GM04503 (cell line): ENCODE measurements around the gene GLP1R.
A peak's percentile ranks its signal among the peaks of the same experiment; 100 is the strongest.

Source experiments
- DNase-seq: peaks from one replicate; pipeline ENCODE4 v3.0.0-alpha.2; 2012; ENCODE audit warnings: low read depth

GLP1R gene

DNA sequence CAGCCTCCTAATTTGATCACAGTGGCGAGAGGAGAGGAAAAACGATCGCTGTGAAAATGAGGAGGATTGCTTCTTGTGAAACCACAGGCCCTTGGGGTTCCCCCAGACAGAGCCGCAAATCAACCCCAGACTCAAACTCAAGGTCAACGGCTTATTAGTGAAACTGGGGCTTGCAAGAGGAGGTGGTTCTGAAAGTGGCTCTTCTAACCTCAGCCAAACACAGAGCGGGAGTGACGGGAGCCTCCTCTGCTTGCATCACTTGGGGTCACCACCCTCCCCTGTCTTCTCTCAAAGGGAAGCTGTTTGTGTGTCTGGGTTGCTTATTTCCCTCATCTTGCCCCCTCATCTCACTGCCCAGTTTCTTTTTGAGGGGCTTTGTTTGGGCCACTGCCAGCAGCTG, 37.7 kb downstream of the GLP1R start:
- no peak for DNase-seq

DNA sequence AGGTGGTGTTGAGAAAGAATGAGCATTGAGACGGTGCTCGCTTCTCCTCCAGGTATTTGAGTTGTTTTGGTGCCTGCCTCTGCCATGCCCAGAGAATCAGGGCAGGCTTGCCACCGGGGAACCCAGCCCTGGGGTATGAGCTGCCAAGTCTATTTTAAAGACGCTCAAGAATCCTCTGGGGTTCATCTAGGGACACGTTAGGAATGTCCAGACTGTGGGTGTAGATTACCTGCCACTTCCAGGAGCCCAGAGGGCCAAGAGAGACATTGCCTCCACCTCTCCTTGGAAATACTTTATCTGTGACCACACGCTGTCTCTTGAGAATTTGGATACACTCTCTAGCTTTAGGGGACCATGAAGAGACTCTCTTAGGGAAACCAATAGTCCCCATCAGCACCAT, 38.1 kb downstream of the GLP1R start:
- DNase-seq, result no peak

DNA sequence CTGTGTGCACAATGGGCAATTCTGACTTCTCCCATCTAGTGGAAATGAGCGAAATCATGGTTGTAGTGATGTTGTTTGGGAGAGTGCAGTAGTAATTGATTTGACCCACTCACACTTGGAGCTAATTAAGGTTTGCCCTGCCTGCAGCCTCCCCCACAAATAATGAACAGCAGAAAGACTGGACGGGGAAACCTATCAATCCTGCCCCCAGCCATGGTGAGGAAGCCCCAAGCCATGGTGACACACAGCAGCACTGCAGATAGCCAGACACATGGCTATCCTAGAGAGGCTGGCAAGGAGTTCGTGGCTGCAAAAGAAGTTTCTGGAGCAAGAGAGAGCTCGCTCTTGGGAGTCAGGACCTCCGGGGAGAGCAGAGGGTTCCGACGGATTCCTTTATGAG, 38.6 kb downstream of the GLP1R start:
- DNase-seq, result no peak

DNA sequence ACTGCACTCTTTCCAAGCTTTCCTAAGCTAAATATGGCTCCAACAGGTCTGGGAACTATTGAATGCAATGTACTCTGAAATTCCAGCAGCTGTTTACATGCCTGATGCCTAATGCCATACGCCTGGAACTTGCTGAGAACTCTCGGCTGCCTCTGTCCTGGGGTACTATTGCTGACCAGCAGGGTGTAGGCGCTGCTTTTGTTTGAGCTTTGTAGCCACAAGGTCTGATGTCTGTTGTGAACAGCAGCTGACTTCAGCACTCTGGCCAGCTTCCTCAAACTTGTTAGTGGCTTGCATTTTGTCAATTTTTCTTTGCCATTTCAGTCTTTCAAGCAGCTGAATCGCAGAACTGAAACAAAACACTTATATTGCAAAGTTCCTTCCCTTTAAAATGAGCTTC, 39.8 kb downstream of the GLP1R start:
- DNase-seq, result peak; percentile 6

DNA sequence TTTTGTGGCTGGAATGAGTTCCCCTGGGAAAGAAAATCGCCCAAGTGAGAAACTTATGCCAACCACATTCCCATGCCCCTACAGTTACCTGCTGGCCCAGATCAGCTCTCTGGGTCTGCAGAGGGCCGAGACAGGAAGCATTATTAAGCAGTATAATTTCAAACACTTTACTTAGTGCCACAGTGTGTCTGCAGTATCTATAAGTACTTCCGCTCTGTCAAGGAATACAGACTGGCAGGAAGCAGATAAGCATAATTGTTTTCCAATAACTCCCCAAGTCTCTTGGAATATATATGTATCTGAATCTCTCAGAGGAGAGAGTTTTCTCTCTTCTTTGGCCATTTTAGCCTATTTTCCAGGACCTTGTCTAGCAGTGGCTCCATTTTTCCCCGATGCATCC, 41.5 kb downstream of the GLP1R start:
- DNase-seq, result no peak

DNA sequence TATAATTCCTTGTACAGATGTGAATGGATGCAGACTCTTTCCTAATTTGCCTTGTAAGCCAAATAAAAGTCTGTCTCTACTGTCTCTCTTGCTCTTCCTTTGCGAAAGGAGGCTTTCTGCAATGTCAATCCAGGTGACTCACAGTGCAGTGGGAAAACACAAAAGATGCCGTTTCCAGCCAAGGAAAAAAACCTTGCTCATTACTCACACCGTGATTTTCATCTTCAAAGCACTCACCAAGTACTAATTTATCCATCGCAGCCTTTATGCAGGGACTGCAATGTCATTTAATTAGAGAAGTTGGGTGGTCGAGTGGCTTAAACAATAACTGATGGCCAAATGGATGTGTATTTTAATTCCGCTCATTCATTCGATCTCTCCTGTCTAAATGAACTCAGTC, 42.6 kb downstream of the GLP1R start:
- DNase-seq, result no peak

DNA sequence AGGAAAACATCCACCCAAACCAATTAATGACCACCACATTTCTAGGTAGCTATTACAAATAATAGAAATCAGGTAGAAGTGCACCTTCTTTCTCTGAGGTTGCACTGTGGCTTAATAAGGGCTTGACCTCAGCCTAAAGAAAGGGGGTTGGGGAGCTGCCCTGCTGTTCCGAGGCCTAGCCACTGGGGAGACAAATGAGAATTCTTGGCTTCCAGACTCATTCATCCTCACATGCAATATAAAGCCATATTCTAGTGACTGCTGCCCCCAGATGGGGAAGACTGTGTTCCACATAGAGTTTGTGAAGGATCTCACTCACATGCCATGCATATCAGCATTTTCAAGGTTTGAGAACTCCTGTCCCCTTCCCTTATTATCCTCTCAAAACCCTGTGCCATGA, 43.5 kb downstream of the GLP1R start:
- DNase-seq, result no peak

DNA sequence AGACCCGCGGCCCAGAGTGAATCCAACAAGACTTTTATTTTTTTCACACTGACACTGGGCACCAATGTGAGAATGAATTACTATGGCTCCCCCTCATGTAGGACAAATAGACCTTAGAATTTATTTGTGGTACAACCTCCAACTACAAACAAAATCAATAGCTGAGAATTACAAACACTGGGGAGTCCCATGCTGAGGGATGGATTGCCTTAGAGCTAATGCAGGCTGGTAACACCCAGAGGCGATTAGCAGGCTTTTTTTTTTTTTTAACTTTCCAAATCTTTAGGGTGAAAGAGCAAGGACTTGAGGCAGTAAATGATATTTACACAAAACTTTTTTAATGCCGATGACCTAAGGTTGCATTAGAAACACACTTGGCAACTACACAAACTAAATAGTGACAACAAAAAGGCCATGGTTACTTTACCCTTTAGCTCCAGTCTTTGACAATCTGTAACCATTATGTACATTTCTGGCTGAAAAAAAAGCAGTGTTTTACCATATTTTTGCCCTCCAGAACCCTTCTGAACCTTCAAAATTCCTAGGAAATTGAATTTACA, 44.6 kb downstream of the GLP1R start:
- no peak for DNase-seq

DNA sequence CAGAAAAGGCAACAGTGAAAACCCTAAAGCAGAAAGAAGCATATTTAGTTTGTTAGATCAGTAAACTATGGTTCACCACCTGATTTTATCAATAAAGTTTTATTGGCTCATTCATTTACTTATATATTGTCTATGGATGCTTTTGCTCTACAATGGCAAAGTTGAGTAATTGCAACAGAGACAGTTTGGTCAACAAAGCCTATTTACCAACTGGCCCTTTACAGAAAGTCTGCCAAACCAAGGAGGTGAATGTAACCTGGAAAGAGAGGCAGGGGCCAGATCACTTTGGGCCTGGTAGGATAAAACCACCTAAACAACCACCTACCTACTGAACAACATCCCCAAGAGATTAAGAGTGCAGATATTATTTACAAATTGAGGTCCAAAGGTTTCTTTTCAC, 47.0 kb downstream of the GLP1R start:
- no peak for DNase-seq

DNA sequence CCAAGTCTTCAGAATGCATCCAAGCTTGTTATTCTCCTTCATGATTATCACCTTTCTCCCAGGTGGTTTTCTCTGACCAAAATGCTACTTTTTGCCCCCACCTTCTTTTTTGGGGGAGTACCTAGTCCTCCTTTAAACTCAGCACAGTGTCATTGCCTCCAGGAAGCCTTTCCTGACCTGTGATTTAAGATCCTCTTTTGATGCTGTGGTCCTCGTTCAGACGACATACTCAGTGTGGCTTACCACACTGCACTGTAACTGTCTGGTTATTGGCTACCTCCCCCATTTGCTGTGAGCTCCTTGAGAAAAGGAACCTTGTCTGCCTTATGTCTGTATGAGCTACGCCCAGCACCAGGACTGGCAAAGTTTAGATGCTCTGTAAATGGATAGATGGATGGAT, 51.8 kb downstream of the GLP1R start:
- no peak for DNase-seq

DNA sequence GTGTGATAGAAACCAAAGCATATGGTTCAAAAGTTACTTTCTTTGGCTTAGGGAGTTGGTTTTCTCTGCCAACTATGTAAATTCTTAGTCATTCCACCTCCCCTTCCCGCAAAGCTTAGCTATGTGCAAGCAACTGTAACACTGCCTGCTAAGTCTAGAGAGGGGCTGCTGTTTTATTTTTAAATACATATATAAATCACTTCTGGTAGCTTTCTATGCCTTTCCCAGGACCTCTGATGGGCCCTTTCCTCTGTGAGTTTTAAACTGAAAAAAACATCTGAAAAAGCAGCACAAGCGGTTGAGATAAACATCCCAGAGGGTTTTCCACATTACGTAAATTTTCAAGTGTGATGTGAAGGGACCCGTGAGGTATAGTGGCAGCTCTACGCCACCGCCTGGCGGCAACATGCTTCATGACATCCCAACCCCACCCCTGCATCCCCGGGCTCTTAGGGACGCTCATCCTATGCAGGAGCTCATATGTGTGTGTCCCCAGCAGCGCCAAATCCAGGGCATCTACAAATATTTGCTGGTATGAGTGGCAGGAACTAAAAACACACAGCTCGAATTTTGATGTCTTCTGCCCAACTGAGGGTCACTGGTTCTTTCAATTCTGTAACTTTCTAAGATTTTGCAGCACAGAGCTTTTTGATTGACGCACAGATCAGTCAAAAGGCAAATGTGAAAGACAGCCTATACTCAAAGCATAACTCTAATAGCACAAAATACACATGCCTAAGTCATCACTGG, 53.7 kb downstream of the GLP1R start:
- DNase-seq, result peak; percentile 15

DNA sequence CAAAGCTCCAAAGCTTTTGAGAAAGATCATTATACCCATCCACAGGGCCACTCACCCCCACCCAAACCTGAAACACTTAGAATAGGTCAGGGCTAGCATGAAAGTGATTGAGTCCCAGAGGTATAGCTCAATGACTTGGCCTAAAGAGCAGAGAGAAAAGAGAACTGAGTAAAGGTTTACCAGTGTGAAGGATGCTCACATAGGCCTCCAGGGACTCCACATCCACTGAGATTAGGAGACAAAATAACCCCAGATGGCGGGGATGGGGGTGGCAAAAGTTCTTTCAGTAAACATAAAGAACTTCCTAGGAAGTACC, 54.2 kb downstream of the GLP1R start:
- DNase-seq, result no peak

DNA sequence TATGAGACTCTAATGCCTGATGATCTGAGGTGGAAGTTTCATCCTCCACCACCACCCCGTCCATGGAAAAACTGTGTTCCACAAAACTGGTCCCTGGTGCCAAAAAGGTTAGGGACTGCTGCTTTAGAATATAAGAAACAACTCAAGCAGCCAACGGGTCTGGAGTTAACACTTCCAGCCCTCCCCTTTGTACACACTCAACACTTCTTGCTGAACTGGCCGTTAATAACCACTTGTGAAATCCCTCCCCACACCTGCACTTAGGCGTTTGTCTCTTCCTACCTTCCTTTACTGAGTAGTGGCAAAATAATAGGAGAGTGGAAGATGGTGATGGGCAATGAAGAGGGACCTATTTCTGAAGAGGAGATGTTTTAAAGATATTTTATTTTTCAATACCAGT, 55.9 kb downstream of the GLP1R start:
- DNase-seq, result no peak

DNA sequence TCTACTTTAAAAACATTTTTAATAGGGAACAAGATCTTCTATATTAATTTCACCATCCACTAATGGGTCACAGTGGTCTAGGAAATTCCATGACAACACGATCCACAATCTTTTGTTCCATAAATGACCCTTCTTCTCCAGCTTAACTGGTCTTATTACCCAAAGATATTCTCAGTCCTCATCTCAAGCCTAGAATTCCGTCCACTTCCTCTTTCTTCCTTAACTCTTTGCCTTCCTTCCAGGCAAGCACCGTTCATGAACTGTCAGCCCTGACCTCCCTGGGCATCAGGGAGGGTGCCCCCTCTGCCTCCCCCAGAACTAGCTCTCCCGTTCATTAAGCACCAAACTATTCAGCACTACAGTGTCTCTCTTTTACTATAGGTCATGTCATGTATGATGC, 58.5 kb downstream of the GLP1R start:
- DNase-seq, result no peak

DNA sequence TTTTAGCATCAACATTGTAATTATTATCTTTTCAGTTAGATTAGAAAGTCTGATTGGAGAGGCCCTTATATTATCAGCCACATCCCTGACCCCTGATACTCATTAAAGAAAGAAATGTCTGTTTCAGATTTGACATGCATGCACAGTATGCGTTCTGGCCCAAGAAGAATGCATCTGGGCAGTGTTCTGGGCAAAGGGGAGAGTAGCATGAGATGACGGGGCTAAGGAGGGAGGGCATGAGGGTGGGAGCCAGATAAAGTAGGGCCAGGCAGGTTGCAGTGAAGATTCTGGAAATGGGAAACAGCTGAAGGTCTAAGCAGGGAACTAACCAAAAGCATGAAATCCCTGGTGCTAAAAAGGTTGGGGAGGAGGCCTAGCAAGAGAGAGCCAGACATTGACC, 59.1 kb downstream of the GLP1R start:
- DNase-seq, result no peak

DNA sequence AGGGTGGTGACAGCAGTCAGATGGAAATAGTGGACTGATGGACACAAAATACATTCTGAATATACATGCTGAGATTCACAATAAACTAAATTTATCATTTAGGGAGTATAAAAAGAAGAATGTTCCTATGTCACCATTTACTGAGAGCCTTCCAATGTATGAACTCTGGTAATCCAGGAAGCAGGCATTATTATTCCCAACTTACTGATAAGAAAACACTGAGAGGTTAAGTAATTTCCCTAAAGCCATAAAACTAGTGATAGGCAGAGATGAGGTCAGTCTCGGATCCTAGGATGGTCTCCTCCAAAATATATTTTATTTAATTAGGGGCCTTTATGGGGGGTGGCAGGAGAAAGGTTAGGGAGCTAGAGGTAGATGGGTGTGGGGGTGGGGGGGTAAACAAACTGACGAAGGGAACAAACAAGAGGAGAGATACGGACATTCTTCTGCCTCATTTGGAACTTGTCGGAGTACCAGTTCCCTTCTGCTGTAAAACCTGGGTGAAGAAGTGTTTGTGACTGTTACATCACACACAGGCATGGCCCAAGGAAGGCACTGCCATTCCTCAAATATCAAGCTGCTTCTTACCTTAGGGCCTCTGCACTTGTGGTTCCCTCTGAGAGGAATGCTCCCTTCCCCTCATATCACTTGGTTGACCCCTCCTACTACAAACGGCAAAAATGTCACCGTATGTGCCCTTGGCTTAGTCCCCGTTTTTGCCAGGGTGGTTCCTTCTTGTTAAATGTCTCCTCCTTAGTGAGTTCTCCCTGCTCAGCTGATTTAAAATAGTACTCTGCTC, 59.7 kb downstream of the GLP1R start:
- no peak for DNase-seq

DNA sequence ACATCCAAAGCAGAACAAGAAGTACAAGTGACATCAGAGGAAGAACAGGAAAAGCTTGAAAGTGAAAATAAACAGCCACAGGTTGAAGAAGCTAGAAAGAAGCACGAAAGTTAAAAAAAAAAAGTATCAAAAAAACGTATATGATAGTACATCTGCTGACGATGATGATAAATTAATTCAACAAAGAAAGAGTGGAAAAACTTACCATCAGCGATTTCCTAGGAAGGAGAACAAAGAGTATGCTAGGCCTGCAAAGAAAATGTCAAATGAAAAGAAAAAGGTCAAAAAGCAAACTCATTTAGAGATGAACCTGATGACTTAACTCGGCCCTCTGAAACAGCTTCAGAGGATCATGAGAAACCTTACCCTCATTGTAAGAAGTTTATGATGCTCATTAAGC, 62.7 kb downstream of the GLP1R start:
- no peak for DNase-seq

DNA sequence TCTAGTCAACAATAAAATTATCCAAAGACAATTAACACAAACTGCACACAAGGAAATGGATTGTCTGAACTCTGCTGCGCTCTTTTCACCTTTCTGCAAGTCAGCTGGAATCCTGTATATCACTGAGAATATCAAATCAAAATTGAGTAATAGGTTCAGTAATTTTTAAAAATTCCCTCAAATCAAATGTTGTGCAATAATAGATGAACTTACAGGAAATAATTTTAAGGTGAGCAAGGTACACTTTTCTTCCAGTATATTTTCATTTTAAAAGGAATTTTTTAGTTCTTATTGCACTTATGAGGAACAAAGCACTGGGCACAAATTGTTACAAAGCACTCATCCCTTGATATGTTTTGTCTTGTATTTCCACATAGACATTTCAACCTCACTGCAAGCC, 65.2 kb downstream of the GLP1R start:
- DNase-seq, result no peak

DNA sequence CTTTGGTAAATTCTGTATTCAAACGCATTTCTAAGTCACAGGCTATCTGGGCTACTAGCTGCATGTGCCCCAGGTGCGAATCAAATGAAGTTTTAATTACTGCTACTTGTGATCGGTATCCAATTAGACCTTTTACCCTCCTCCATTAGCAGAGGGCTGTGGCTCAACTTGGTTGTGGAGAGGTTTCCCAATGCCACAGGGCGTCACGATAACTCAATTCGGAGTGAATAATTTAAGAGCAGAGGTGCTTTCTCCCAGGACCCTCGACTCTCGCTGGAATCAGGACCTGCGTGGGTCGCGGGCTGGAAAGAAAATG, 65.8 kb downstream of the GLP1R start:
- no peak for DNase-seq

DNA sequence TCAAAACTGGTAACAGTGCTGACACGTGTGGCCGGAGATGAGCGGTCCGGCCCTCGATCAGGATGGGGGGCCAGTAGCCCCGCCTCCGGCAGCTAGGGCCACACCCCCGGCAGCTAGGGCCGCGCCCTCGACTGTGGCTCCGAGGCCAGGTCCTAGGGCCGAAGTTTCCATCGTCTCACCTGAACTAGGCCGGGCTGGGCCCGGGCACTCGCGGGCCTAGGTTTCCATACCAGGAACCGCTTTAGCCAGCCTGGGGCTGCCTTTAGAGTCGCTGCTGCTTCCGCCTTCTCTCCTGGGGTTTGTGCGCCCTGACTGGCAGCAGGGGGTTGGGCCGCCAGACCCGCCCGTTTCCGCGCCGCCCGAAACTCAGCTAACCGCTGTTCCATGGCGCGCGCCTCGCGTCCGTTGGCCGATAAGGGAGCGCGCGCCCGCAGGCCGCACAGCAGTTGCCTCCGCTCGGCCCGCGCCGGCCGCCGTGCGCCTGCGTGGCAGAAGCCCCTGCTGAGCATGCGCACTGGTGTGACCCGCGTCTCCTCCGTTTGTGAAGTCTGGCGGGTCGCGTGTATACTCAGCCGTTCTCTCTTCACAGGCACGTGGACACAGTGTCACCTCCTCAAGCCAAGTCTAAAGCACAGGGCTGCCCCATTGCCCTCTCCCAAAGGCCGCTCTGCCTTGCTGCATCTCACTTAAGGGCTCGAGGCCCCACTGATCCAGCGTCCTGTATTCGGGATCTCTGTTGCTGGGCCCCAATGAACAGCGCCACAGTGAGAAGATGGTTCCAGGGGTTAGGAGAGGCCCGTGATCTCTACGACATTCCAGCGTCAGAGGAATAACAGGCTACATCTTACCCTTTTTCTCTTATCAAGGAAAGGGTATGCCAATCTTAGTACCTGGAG, 66.4 kb downstream of the GLP1R start, which contains the start of gene SAYSD1:
Gene SAYSD1, minus strand, starts transcription at position 483 of the 896 bp plus-strand sequence. Its CDS starts 97 bp downstream, at position 386.
- DNase-seq, result peak; percentile 37

DNA sequence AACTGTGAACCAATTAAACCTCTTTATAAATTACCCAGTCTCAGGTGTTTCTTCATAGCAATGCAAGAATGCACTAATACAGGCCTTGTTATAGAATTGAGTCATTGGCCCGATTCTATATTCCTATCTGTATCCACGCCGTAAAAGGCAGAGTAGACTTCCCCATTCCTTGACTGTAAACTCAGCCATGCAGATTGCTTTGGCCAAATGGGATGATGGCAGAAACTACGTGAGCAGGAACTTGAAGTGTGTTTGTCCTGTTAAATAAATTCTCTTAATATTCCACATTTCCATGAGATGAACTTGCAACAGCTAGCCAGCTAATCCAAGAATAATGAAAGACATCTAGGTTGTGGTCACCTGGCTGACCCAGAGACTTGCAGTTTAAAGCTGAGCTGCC, 70.3 kb downstream of the GLP1R start:
- DNase-seq, result no peak

DNA sequence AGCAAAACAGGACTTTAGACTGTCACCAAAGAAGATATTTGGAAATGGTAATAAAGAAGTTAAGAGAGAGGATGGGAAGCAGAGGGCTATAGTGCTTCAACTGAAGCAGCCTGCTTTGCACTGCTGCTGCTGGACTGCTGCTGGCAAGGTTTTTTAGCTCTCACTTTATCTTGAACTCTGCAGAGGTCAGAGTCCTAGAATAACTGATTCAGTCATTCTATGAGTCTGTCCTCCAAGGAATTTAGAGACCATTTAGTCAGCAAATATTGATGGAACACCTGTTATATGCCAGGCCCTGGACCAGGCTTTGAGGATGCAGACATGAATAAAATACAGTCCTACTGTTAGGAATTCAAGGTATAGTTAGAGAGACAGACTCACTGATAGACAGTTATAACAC, 75.5 kb downstream of the GLP1R start:
- no peak for DNase-seq

DNA sequence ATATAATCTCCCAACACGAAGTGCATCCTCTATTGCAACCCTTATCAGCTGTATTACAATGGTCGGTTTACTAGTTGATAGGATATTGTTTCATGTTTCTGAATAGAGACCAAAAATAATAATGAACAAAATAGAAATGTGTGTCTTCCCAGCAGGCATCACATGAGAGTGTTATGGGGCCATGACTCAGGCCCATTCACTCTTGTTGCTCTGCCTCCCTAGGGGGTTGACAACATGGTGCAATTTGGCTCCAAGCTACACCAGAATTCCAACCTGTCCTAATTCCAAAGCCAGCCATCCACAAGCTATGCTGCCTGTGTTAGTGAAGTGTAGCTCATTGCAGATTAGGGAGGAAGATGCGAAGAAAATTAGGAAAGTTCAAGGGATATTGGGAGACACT, 79.5 kb downstream of the GLP1R start:
- no peak for DNase-seq
